GM10266 (cell line): Measurements from ENCODE around the gene SMOC1.

Experiments
- DNase-seq: peaks from one replicate; pipeline ENCODE4 v3.0.0; 2012; ENCODE audit errors: extremely low spot score
- TF ChIP-seq, protein P1 (sequence below): IDR thresholded peaks from 2 replicates; pipeline ENCODE4 v1.5.1; 2012; ENCODE audit warnings: mild to moderate bottlenecking, low read depth; ENCODE audit not compliant: control insufficient read depth, insufficient read depth; ENCODE audit errors: missing control alignments

SMOC1 gene

DNA sequence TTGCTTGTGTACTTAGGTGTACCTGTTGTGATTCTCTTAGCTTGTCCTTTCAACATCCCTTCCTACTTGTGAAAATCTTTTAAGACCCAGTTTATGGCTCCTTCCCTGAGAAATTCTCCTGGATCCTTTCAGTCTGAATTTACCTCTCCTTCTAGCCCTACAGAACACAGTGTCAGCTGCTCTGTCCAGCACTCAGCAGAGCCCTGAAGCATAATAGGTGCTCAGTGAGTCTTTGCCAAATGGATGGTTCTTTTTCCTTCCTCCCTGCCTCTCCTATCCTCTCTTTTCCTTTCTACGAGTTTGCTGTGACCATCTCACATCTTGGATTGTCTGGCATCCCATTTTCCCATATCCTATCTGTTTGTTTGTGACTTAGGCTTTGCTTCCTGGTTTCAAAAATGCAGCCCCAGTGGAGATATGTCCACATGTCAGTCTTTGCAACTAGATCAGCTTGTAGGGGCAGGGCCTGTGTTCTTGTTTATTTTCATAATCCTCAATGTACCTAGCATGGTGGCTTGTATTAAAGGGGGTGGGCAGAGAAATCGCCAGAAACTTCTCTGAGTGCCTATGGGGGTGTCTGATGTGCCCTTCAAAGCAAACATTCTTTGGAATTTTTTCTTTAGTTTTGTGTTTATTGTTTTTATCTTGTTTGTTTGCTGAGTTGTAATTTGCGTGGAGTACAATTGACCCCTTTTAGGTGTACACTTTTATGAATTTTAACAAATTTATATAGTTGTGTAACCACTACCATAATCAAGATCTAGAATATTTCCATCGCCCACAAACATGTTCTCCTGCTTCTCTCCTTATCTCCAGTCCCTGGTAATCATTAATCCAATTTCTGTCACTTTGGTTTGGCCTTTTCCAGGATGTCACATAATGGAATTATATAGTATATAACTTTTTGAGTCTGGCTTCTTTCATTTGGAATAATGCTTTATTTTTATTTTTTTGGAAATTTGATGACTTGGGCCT lies 62.8 kb downstream of the SMOC1 start:
- TF ChIP-seq, protein P1, sequence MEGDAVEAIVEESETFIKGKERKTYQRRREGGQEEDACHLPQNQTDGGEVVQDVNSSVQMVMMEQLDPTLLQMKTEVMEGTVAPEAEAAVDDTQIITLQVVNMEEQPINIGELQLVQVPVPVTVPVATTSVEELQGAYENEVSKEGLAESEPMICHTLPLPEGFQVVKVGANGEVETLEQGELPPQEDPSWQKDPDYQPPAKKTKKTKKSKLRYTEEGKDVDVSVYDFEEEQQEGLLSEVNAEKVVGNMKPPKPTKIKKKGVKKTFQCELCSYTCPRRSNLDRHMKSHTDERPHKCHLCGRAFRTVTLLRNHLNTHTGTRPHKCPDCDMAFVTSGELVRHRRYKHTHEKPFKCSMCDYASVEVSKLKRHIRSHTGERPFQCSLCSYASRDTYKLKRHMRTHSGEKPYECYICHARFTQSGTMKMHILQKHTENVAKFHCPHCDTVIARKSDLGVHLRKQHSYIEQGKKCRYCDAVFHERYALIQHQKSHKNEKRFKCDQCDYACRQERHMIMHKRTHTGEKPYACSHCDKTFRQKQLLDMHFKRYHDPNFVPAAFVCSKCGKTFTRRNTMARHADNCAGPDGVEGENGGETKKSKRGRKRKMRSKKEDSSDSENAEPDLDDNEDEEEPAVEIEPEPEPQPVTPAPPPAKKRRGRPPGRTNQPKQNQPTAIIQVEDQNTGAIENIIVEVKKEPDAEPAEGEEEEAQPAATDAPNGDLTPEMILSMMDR, result no peak
- DNase-seq, result no peak

DNA sequence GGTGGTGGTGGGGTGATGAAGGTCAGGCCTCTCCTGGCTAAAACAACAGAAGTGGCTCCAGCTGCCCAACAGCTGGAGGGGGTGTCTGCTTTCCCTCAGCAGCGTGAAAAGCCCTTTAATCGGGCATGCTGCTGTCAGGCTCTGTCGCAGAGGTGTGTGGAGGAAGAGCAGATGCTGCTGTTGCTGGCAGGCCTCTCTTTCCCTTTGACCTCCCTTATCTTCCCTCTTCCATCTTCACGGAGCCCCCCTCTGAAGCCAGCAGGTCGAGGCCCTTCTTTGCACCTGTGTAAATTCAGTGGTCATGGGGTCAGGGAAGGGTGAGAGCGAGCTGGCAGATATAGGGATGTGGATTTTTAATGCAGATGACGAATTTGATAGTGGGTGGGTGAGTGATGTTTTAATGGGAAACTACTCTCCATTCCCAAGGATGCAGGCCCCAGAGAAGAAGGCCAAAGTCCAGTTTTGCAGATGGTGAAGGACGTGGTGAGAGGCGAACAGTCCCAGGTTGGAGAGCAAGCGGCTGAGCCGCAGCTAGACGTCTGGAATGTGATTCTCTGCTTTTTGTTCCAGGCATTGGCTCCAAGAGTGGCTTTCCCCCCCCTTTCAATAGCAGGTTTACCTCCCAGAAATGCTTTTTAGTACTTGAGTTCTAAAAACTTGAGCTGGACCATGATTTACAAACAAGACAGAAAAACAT lies 64.0 kb downstream of the SMOC1 start:
- no peak for DNase-seq
- TF ChIP-seq, protein P1, result no peak

DNA sequence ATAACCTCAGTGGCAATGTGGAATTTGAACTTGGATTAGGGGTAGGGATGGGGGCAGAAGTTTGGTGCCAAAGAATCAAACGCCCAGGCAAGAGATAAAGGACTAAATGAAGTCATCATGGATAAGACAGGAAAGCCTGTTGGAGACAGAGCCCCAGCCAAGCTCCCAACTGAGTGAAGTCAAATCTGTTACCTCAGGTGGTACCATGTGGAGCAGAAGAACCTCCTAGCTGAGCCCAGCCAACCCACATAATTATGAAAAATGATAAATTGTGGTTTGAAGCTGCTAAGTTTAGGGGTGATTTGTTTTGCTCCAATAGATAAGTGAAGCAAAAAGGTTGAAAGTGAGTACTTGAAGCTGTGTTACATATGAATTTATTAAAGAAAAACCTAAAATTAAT lies 66.1 kb downstream of the SMOC1 start:
- no peak for DNase-seq

DNA sequence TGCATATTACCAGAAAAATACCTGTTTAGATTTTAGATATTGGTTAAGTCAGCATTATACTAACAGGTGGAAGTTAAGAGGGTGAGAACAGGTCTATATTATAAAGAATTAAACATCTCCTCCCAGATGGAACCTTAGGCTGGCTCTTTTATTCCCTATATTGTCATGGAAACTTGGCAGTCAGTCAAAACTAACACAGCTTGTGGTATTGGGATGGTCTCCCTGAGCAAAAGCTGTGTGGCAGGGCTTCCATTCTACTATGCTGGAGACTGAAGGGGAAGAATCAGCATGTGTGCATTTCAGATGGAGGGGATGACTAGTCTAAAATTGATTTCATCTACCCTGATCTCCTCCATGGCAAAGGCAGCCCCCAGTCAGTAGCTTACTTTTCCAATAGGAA lies 66.7 kb downstream of the SMOC1 start:
- TF ChIP-seq, protein P1, result no peak
- DNase-seq, result no peak

More for the DNA sequence above, 66.1 kb downstream of the SMOC1 start:
- TF ChIP-seq, protein P1, result no peak

DNA sequence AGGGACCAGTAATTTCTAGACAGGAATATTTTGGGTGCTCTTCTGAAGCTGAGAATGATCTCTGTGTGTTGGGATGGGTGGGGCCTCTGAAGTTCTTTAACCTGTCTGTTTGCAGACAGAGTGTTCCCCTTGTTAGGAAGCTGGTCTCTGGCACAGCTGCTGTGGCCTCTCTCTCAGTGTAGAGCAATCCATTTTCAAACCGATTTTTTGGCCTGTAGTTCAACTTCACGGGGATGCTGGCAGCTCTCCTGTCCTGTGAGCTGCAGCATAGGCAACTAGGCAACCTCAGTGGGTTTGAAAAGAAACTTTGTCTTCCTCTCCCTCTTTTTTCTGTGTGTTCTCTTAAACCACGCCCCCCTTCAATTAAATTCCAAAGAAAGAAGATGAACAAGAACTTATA lies 69.1 kb downstream of the SMOC1 start:
- TF ChIP-seq, protein P1, result no peak
- no peak for DNase-seq

DNA sequence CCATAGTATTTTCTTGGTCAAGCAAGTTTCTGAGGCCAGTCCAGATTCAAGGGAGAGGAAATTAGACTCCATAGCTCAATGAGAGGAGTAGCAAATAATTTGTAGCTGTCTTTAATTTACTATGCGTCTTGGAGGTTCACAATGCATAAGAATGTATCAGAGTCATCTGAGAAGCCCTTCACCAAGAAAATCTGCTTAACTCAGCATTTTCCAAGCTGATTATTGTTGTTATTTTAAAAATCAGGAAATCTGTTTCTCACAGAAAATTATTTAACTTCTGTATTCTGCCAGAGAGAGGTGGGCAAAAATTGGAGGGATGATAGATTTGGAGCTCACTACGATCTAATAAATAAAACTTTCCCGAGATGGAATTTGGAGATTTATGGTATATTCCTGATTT lies 72.0 kb downstream of the SMOC1 start:
- no peak for DNase-seq
- TF ChIP-seq, protein P1, result no peak

DNA sequence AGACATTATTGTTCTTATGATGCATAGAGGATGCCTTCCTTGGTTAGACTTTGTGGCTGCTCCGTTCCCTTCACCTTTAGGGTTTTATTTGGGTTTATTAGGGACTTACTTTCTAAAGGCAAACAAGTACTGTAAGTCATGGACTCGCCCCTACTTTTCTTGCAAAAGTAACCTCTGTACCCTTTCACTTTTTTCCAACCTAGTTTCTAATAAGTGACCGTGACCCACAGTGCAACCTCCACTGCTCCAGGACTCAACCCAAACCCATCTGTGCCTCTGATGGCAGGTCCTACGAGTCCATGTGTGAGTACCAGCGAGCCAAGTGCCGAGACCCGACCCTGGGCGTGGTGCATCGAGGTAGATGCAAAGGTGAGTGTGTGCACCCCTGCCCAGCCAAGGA lies 72.7 kb downstream of the SMOC1 start:
- TF ChIP-seq, protein P1, result no peak
- no peak for DNase-seq
